NT2/D1 (cell line): Measurements from ENCODE around the gene PWWP2B.

Experiments used
- DNase-seq: peaks from one replicate; pipeline ENCODE4 v3.0.0-alpha.2; 2011; ENCODE audit warnings: low read depth, low spot score
- H3K27me3 ChIP-seq: 2 replicates; pipeline ENCODE4 v1.6.0; 2011; ENCODE audit warnings: mild to moderate bottlenecking; ENCODE audit not compliant: insufficient read length, insufficient read depth
- H3K36me3 ChIP-seq: 2 replicates; pipeline ENCODE4 v1.6.1; 2011; ENCODE audit warnings: mild to moderate bottlenecking, low read length, mixed read lengths; ENCODE audit not compliant: insufficient read depth, insufficient read length
- H3K4me1 ChIP-seq: 2 replicates; pipeline ENCODE4 v1.5.1; 2011; ENCODE audit not compliant: insufficient read depth, insufficient read length
- H3K4me3 ChIP-seq: 2 replicates; pipeline ENCODE4 v1.5.1; 2011; ENCODE audit warnings: low read depth; ENCODE audit not compliant: insufficient read length
- H3K9ac ChIP-seq: 2 replicates; pipeline ENCODE4 v1.6.0; 2011; ENCODE audit warnings: low read depth; ENCODE audit not compliant: insufficient read length
- H3K9me3 ChIP-seq: 2 replicates; pipeline ENCODE4 v1.5.1; 2011; ENCODE audit warnings: mild to moderate bottlenecking, low read length; ENCODE audit not compliant: insufficient read depth
- SUZ12 ChIP-seq: IDR thresholded peaks from 2 replicates; pipeline ENCODE4 v1.6.1; 2011; ENCODE audit not compliant: insufficient read length, insufficient read depth; ENCODE audit errors: extremely low read depth
- YY1 ChIP-seq: IDR thresholded peaks from 2 replicates; pipeline ENCODE4 v1.6.1; 2011; ENCODE audit not compliant: insufficient read length, insufficient read depth
- ZNF274 ChIP-seq: IDR thresholded peaks from 2 replicates; pipeline ENCODE4 v1.6.1; 2011; ENCODE audit warnings: mild to moderate bottlenecking, low read depth, low read length

PWWP2B gene

GRCh38 chr10:132365102-132365501 lies 31.9 kb upstream of the PWWP2B start:
- Histone ChIP-seq H3K27me3 (no peaks in the 10 kb centered on the region), H3K9me3 (peaks cover 12% of the 10 kb centered on the region), H3K4me1 (no peaks in the 10 kb centered on the region), H3K36me3 (peaks cover 3% of the 10 kb centered on the region), H3K9ac (no peak overlapping the region), H3K4me3 (no peak overlapping the region)
- TF ChIP-seq YY1 (no peak), ZNF274 (no peak), SUZ12 (no peak)
- DNase-seq = no peak

GRCh38 chr10:132366006-132366405 lies 31.0 kb upstream of the PWWP2B start:
- H3K4me3 ChIP-seq = no peak overlapping the region
- no peaks in the 10 kb centered on the region for H3K4me1 ChIP-seq
- H3K36me3 ChIP-seq = peaks cover 3% of the 10 kb centered on the region
- no peak overlapping the region for H3K9ac ChIP-seq
- H3K9me3 ChIP-seq = peaks cover 12% of the 10 kb centered on the region
- TF ChIP-seq SUZ12 = no peak
- no peak for TF ChIP-seq YY1
- no peak for TF ChIP-seq ZNF274
- no peak for DNase-seq
- no peaks in the 10 kb centered on the region for H3K27me3 ChIP-seq

GRCh38 chr10:132366499-132366898 lies 30.5 kb upstream of the PWWP2B start:
- Histone ChIP-seq H3K9me3 (peaks cover 12% of the 10 kb centered on the region), H3K36me3 (peaks cover 3% of the 10 kb centered on the region), H3K4me3 (no peak overlapping the region), H3K4me1 (no peaks in the 10 kb centered on the region), H3K27me3 (no peaks in the 10 kb centered on the region), H3K9ac (no peak overlapping the region)
- DNase-seq = no peak
- no peak for TF ChIP-seq ZNF274

DNA sequence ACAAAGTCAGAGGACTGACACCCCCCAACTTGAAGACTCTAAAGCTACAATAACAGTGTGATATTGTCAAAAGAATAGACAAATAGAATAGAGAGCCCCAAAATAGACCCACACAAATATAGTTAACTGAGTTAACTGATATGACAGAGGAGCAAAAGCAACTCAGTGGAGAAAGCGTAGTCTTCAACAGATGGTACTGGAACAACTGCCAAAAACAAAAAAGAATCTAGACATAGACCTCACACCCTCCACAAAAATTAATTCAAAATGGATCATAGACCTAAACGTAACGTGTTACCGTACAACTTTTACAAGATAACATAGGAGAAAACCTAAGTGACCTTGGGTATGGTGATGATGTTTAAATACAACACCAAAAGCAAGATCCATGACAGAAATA lies 28.6 kb upstream of the PWWP2B start:
- DNase-seq = no peak
- H3K9me3 ChIP-seq = peaks cover 12% of the 10 kb centered on the region
- no peaks in the 10 kb centered on the region for H3K27me3 ChIP-seq
- H3K36me3 ChIP-seq = peaks cover 3% of the 10 kb centered on the region
- no peaks in the 10 kb centered on the region for H3K4me1 ChIP-seq
- no peak overlapping the region for H3K4me3 ChIP-seq
- TF ChIP-seq SUZ12 = no peak
- no peak for TF ChIP-seq ZNF274
- TF ChIP-seq YY1 = no peak
- H3K9ac ChIP-seq = no peak overlapping the region

DNA sequence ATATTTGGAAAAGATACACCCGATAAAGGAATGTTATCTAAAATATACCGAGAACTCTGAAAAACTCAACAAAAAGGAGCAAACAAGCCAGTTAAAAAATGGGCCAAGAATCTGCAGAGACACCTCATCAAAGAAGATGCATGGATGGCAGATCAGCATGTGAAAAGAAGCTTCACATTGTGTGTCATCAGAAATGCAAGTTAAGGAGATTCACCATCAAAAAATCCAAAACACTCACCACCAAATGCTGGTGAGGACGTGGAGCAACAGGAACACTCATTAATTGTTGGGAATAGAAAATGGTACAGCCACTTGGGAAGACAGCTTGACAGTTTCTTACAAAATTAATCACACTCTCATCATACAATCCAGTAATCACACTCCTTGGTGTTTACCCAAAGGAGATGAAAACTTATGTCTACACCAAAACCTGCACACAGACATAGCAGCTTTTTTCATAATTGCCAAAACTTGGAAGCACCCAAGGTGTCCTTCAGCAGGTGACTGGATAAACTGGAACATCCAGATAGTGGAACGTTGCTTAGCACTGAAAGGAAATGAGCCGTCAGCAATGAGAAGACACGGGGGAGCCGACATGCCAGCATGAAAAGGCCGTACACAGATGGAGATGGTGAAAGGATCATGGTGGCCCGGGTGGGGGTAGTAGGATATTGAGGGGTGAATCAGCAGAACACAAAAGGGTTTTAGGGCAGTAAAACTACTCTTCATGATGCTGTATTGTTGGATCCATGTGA lies 27.9 kb upstream of the PWWP2B start:
- no peak for DNase-seq
- H3K27me3 ChIP-seq = no peaks in the 10 kb centered on the region

DNA sequence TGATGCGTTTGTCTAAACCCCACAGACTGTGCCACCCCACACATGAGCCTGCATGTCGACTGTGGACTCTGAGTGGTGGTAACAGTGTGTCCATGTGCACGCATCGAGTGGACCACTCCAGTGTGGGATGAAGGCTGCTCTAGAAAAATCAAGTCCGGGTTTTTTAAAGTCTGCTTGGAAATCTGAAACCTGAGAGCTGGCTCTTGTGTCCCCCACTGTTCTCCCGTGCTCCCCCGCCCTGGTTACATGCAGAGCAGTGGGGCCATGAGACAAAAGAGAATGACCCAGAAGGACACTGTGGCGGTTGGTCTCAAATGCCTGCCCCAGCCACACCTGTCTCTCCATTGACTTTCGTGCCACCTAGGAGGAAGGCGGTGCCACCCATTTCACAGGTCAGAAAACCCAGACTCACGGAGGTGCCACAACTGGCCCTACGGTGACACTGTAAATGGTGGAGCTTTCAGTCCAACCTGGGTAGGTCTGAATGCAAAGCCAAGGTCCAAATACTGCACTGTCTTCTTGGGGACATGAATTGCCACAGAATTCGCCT lies 27.3 kb upstream of the PWWP2B start:
- H3K27me3 ChIP-seq = no peaks in the 10 kb centered on the region
- DNase-seq = no peak
- H3K9me3 ChIP-seq = peaks cover 12% of the 10 kb centered on the region
- H3K9ac ChIP-seq = no peak overlapping the region
- H3K4me3 ChIP-seq = no peak overlapping the region
- peaks cover 2% of the 10 kb centered on the region for H3K4me1 ChIP-seq
- TF ChIP-seq YY1 (no peak), ZNF274 (no peak), SUZ12 (no peak)
- peaks cover 3% of the 10 kb centered on the region for H3K36me3 ChIP-seq

More for the DNA sequence above, 27.9 kb upstream of the PWWP2B start:
- H3K9ac ChIP-seq = no peak overlapping the region
- H3K4me1 ChIP-seq = no peaks in the 10 kb centered on the region
- H3K4me3 ChIP-seq = no peak overlapping the region
- TF ChIP-seq YY1 = no peak
- TF ChIP-seq ZNF274 = no peak
- TF ChIP-seq SUZ12 = no peak
- peaks cover 3% of the 10 kb centered on the region for H3K36me3 ChIP-seq
- peaks cover 12% of the 10 kb centered on the region for H3K9me3 ChIP-seq

DNA sequence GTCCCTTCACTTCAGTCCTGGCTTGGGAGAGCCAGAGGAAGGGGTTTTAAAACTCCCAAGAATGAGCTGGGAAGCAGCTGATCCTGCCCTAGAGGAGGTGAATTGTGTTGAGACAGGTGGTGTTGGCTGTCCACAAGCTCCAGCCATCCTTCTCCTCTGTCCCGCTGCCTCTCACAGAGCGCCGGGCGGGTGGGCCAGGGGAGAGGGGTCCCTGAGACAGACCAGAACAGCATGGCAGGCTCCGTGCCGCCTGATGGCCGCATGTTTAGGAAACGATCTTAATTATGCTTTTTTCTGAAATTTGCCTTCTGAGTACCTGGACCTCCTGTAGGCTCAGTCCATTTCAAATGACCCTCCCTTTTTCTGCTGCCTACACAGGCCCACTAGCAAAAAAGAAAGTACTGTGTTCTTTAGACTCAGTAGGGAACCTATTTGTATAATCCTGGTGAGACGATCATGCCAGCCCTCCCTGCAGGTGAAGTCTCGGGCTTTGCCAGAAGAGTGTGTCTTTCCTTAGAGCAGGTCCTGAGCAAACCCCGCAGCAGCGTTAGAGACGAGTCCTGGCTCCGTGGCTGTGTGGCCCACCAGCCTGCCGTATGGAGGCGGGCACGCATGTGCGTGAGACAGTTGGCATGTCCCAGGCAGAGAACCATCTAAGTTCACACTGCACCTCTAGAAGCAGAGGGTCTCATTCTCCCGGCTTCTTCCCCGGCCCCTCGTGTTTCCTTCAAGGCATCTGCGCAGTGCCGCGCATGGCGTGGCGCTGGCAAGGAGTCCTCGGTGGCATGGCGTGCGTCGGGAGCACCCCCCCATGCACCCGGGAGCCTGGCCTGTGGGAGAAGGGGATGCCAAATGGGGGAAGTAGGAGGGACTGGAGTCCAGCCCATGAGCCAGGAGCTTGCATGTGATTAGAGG lies 26.3 kb upstream of the PWWP2B start:
- H3K27me3 ChIP-seq = no peaks in the 10 kb centered on the region
- H3K36me3 ChIP-seq = peaks cover 3% of the 10 kb centered on the region
- no peak overlapping the region for H3K9ac ChIP-seq
- H3K4me1 ChIP-seq = peaks cover 4% of the 10 kb centered on the region
- H3K9me3 ChIP-seq = peaks cover 12% of the 10 kb centered on the region
- no peak for TF ChIP-seq YY1
- no peak for TF ChIP-seq ZNF274
- TF ChIP-seq SUZ12 = no peak
- H3K4me3 ChIP-seq = no peak overlapping the region
- DNase-seq = no peak
